ENCODE measurements around the gene RPP25L. TPM values are rescaled to one million over a fixed set of nuclear protein-coding genes. Genes with fewer than 3 reads are reported as not detected.

Gene RPP25L
- total and polyA plus RNA-seq, 10 of the 15 experiments (the other 5 are each of a cell fraction or from before 2014, with no cell fraction given): 7.7 to 30.2 (median 16.8) TPM

DNA sequence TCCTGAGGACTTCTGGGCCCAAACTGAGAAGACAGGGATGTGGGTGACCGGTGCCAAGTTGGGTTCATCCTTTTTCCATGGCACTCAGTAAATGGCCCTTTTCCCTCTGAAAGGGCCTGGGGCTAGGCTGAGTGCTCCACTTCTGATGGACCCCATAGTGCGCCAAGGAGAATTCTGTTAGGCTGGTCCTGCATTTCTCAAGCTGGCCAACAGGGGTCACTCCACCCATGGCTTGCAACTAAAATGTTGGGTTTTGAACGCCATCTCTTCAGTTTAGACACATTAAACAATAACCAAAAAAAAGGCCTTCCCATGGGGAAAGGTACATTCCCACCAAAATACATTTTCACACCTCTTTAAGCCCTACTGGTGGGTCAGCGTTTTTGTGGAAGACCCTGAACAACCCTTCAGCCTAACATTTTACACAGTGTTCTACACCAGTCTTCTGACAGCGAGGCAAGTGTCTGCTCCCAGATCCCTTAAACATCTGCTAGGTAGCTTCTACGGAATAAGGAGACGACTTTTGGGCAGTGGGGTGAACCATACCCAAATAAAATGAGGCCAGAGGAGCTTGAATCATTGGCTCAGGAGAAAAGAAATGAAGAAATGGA, 49.7 kb downstream of the RPP25L start:
- Histone ChIP-seq H3K9me3 (replicated peaks; ENCODE audit: control insufficient read depth, insufficient read depth, low read length) (peaks cover 6% of the 10 kb centered on the region; the same call in 2 of the 3 replicates), H3K4me2 (ENCODE audit: control insufficient read depth, insufficient read depth) (no peak overlapping the region), H2AFZ (ENCODE audit: control insufficient read depth, low read depth, low read length) (no peak overlapping the region), H3K27ac (ENCODE audit: control insufficient read depth, insufficient read depth) (no peak overlapping the region), H3K27me3 (replicated peaks in 1 of 2; ENCODE audit: control insufficient read depth in 2 of 2, insufficient read depth in 2 of 2, low read length in 1 of 2) (peaks cover 0 to 11% of the 10 kb centered on the region in 2 experiments), H3K4me3 (no peak overlapping the region), H3K79me2 (ENCODE audit: control insufficient read depth, insufficient read depth, low read length) (no peaks in the 10 kb centered on the region), H4K20me1 (ENCODE audit: control insufficient read depth, insufficient read depth) (peaks cover 3% of the 10 kb centered on the region; the same call in 1 of the 2 replicates), H3K36me3 (ENCODE audit: control insufficient read depth in 2 of 2, insufficient read depth in 2 of 2, low read length in 1 of 2) (no peaks in the 10 kb centered on the region), H3K4me1 (ENCODE audit: control insufficient read depth, insufficient read depth, low read length) (no peaks in the 10 kb centered on the region), H3K9ac (ENCODE audit: control insufficient read depth, insufficient read depth, low read length) (no peak overlapping the region)
- no TSS peak for BruUV-seq (replicated peaks)
- DNase-seq (ENCODE audit: low read depth, low spot score): no peak
- ChIA-PET SMC1A (ENCODE audit: uncharacterized antibody, unreplicated experiment) (interaction anchor here (1.3 kb wide), 1 partner anchor 73 kb away, joined by 3 read pairs; no protein-coding TSS in a partner anchor), RAD21 (ENCODE audit: unreplicated experiment) (no interaction called here), POLR2A (no interaction called here), CTCF (interaction anchor here (1.3 kb wide), 1 partner anchor 158 kb away, joined by 4 read pairs; no protein-coding TSS in a partner anchor)
- in situ Hi-C loops (cut with MboI): no loop called here
- ATAC-seq: no peak
- intact Hi-C loops (cut with micrococcal nuclease; ENCODE audit: unreplicated experiment): no loop called here
- WGBS (ENCODE audit: insufficient coverage, insufficient replicate concordance, low lambda C conversion rate, missing lambda C conversion rate): 30% methylated on average over 7 of the region's 7 CpGs
- TF ChIP-seq USF2 (IDR thresholded peaks at IDR 0.05; ENCODE audit: borderline replicate concordance, low read depth, low read length): no peak
- TF ChIP-seq CTCF (IDR thresholded peaks at IDR 0.05 in 2 of 3, conservative IDR thresholded peaks at IDR 0.05 in 1 of 3; ENCODE audit: control insufficient read depth in 2 of 3, extremely low read depth in 1 of 3, insufficient read depth in 1 of 3, low read depth in 3 of 3, low read length in 3 of 3): peak in 2 of 3 experiments; percentile 65 to 82; a peak in 5 of 6 replicates
- no peak for TF ChIP-seq POLR2A (IDR thresholded peaks at IDR 0.05; ENCODE audit: low read depth, low read length)
- no peak for FAIRE-seq

Measured in GM12878 (cell line).